Kidney glomerular epithelial cell (primary cell): ENCODE results near the gene SRPK1.
"Not testable (repeated sequence)": the region's sequence is repeated elsewhere in the genome, so short reads cannot be mapped to it uniquely, and the experiment has no call there.

Experiments
- DNase-seq: peaks from one replicate; lab custom pipeline; 2025; lab: John Stamatoyannopoulos, UW

The SRPK1 gene

GRCh38 chr6:35920793-35921732 lies at the start of gene SRPK1:
SRPK1 (minus strand) TSS chr6:35921098; CDS start chr6:35921056, 42 bp downstream.
- DNase-seq: peak; percentile 55

- peak; percentile 10 for DNase-seq
Measured at GRCh38 chr6:35970181-35970580, 49.3 kb upstream of the SRPK1 start.

- DNase-seq: no peak
Measured at GRCh38 chr6:35969646-35970045, 48.7 kb upstream of the SRPK1 start.

GRCh38 chr6:35968821-35969220 lies 47.9 kb upstream of the SRPK1 start:
- DNase-seq: no peak

- peak; percentile 72 for DNase-seq
Measured at GRCh38 chr6:35967076-35967774, 46.3 kb upstream of the SRPK1 start.

- no peak for DNase-seq
Measured at GRCh38 chr6:35962779-35963560, 42.1 kb upstream of the SRPK1 start.

- no peak for DNase-seq
Measured at GRCh38 chr6:35960187-35960586, 39.3 kb upstream of the SRPK1 start.

GRCh38 chr6:35955970-35956369 lies 35.1 kb upstream of the SRPK1 start:
- no peak for DNase-seq

GRCh38 chr6:35955521-35955920 lies 34.6 kb upstream of the SRPK1 start:
- no peak for DNase-seq

- no peak for DNase-seq
Measured at GRCh38 chr6:35955071-35955470, 34.2 kb upstream of the SRPK1 start.

GRCh38 chr6:35954333-35954732 lies 33.4 kb upstream of the SRPK1 start:
- no peak for DNase-seq

- no peak for DNase-seq
Measured at GRCh38 chr6:35948725-35949124, 27.8 kb upstream of the SRPK1 start.

- DNase-seq: no peak
Measured at GRCh38 chr6:35945650-35946025, 24.7 kb upstream of the SRPK1 start.

- DNase-seq: no peak
Measured at GRCh38 chr6:35943390-35943789, 22.5 kb upstream of the SRPK1 start.

GRCh38 chr6:35942355-35942754 lies 21.5 kb upstream of the SRPK1 start:
- DNase-seq: no peak

- not testable (repeated sequence) for DNase-seq
Measured at GRCh38 chr6:35941170-35941569, 20.3 kb upstream of the SRPK1 start.

- not testable (repeated sequence) for DNase-seq
Measured at GRCh38 chr6:35940014-35940413, 19.1 kb upstream of the SRPK1 start.

- not testable (repeated sequence) for DNase-seq
Measured at GRCh38 chr6:35939259-35939658, 18.4 kb upstream of the SRPK1 start.

GRCh38 chr6:35936681-35937359 lies 15.9 kb upstream of the SRPK1 start:
- DNase-seq: no peak

GRCh38 chr6:35935469-35935868 lies 14.6 kb upstream of the SRPK1 start:
- no peak for DNase-seq

- DNase-seq: no peak
Measured at GRCh38 chr6:35933844-35934243, 12.9 kb upstream of the SRPK1 start.

GRCh38 chr6:35931873-35932272 lies 11.0 kb upstream of the SRPK1 start:
- not testable (repeated sequence) for DNase-seq
